ENCODE results near the gene PDGFB.

DNA sequence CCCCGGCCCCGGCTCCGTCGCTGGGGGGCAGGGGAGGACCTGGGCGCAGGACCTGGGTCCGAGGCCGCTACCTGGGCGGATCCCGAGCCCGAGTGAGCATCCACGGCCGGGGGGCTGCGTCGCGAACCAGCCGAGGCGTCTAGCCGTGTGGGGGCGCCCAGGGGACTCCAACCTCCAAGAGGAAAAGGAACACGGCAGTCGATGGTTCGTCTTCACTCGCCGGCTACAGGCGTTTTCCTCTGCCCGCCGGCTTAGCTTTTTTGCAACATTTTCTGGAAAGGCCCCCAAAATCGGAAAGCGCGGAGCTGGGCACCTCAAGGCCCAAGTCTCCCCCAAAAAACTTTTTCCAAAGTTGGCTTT lies 666 bp downstream of the PDGFB start:
- no peak for TF ChIP-seq CTCF (IDR thresholded peaks at IDR 0.05)
- TF ChIP-seq POLR2A (IDR thresholded peaks at IDR 0.05) = no peak

Measured in upper lobe of left lung (tissue), 4 donors.